B cell (primary cell): ENCODE results near the gene MRPL34. TPM values are rescaled to one million over a fixed set of nuclear protein-coding genes. Genes with fewer than 3 reads are reported as not detected.

ENCODE experiments used
- ATAC-seq: fragments of 200-7000 bp; cut with Tn5 transposase; one replicate; pipeline ENCODE4 v1.10.0; 2021; ENCODE audit warnings: low read depth, mild to moderate bottlenecking, moderate number of reproducible peaks, moderate library complexity
- CTCF ChIA-PET: fragments of 350-600 bp; sonication (Branson Sonifier 250); formaldehyde crosslinking; loops from one replicate; lab custom pipeline; 2021; ENCODE audit warnings: antibody characterized with exemption, inconsistent platforms; lab: Charles Lee
- POLR2A ChIA-PET: fragments of 350-600 bp; sonication (Branson Sonifier 250); formaldehyde crosslinking; loops from one replicate; lab custom pipeline; 2021; ENCODE audit warnings: antibody characterized with exemption; lab: Charles Lee
- DNase-seq: peaks from one replicate; pipeline ENCODE4 v3.0.0; 2013
- H2AFZ ChIP-seq: 2 replicates; pipeline ENCODE4 v1.6.1; 2012; ENCODE audit warnings: mild to moderate bottlenecking, low read depth, low read length; ENCODE audit not compliant: insufficient read depth, poor library complexity, severe bottlenecking
- H3K27ac ChIP-seq, 2 donors: 1 replicate in 1 of 2; 2 replicates in 1 of 2; pipeline ENCODE4 v1.5.1; 2012 to 2013; ENCODE audit warnings: low read length in 2 of 2, mild to moderate bottlenecking in 2 of 2, moderate library complexity in 1 of 2
- H3K27me3 ChIP-seq, 4 experiments: fragments of 200-600 bp in 1 of 4; sonication (generic) in 1 of 4; replicated peaks in 1 of 4; 1 replicate in 2 of 4; 2 replicates in 2 of 4; pipeline versions ENCODE4 v1.6.1 to v1.7.0; 2013 to 2016; ENCODE audit warnings: low read length in 3 of 4, mild to moderate bottlenecking in 2 of 4, mixed read lengths in 1 of 4, moderate library complexity in 1 of 4; ENCODE audit not compliant: insufficient read depth in 4 of 4, control insufficient read depth in 3 of 4; ENCODE audit errors: control extremely low read depth in 1 of 4
- H3K36me3 ChIP-seq, 2 experiments: replicated peaks in 1 of 2; 1 replicate in 1 of 2; 2 replicates in 1 of 2; pipeline versions ENCODE4 v1.6.1 to v1.7.1; 2013; ENCODE audit warnings: low read length in 1 of 2; ENCODE audit not compliant: insufficient read depth in 2 of 2, control insufficient read depth in 1 of 2; ENCODE audit errors: control extremely low read depth in 1 of 2, extremely low read depth in 1 of 2
- H3K4me1 ChIP-seq, 2 donors: fragments of 200-600 bp in 1 of 2; sonication (generic) in 1 of 2; 1 replicate in 1 of 2; 2 replicates in 1 of 2; pipeline versions ENCODE4 v1.5.1 to v1.6.1; 2013 to 2017; ENCODE audit warnings: low read length in 2 of 2; ENCODE audit not compliant: control insufficient read depth in 2 of 2, insufficient read depth in 2 of 2
- H3K4me2 ChIP-seq: replicated peaks from 2 replicates; pipeline ENCODE3; 2012; ENCODE audit warnings: mild to moderate bottlenecking, low read depth, low read length; ENCODE audit not compliant: poor library complexity, severe bottlenecking
- H3K4me3 ChIP-seq, 5 experiments: fragments of 200-600 bp in 1 of 5; sonication (generic) in 1 of 5; 1 replicate in 3 of 5; 2 replicates in 2 of 5; pipeline versions ENCODE4 v1.5.1 to v1.7.0; 2011 to 2016; ENCODE audit warnings: low read length in 4 of 5, mild to moderate bottlenecking in 4 of 5, low read depth in 2 of 5, control low read depth in 1 of 5, moderate library complexity in 1 of 5; ENCODE audit not compliant: insufficient read depth in 1 of 5; ENCODE audit errors: control extremely low read depth in 1 of 5, extremely low read depth in 1 of 5
- H3K79me2 ChIP-seq: fragments of 200-600 bp; sonication (generic); one replicate; pipeline ENCODE4 v1.6.0; 2016; ENCODE audit warnings: low read length; ENCODE audit not compliant: control insufficient read depth, insufficient read depth
- H3K9ac ChIP-seq: fragments of 200-600 bp; sonication (generic); 2 replicates; pipeline ENCODE4 v1.6.1; 2017; ENCODE audit warnings: mild to moderate bottlenecking, low read length, moderate library complexity
- H3K9me3 ChIP-seq, 3 donors: one replicate each; pipeline versions ENCODE4 v1.6.1 to v1.7.1; 2013; ENCODE audit warnings: low read length in 2 of 3; ENCODE audit not compliant: control insufficient read depth in 2 of 3, insufficient read depth in 1 of 3; ENCODE audit errors: control extremely low read depth in 1 of 3
- H4K20me1 ChIP-seq: 2 replicates; pipeline ENCODE4 v1.6.0; 2012; ENCODE audit warnings: mild to moderate bottlenecking, low read length; ENCODE audit not compliant: insufficient read depth, control insufficient read depth, poor library complexity, severe bottlenecking
- H3K27ac Mint-ChIP-seq: one replicate; pipeline ENCODE4 v1.8.0; 2021; ENCODE audit warnings: mixed read lengths
- H3K27me3 Mint-ChIP-seq: one replicate; pipeline ENCODE4 v1.8.0; 2021; ENCODE audit warnings: mixed read lengths
- H3K4me1 Mint-ChIP-seq: one replicate; pipeline ENCODE4 v1.8.0; 2021; ENCODE audit warnings: mixed read lengths
- H3K4me3 Mint-ChIP-seq: one replicate; pipeline ENCODE4 v1.8.0; 2021; ENCODE audit warnings: mixed read lengths
- H3K9me3 Mint-ChIP-seq: one replicate; pipeline ENCODE4 v1.8.0; 2022; ENCODE audit warnings: mixed read lengths; ENCODE audit not compliant: insufficient read depth
- EZH2 ChIP-seq: IDR thresholded peaks from 2 replicates; pipeline ENCODE4 v1.6.1; 2012; ENCODE audit warnings: borderline replicate concordance, low read depth, mild to moderate bottlenecking, moderate library complexity, low read length; ENCODE audit not compliant: insufficient read depth, poor library complexity, severe bottlenecking
- WGBS: methylation state at CpG from one replicate; pipeline ENCODE4 v1.1.5; 2013; ENCODE audit warnings: missing lambda C conversion rate; ENCODE audit not compliant: insufficient coverage; 5-methylcytosine and 5-hydroxymethylcytosine counted together
- intact Hi-C: fragments of 100-400 bp; cut with micrococcal nuclease; formaldehyde crosslinking; loops from one replicate; pipeline ENCODE4 v1.10.0; 2022
- polyA plus RNA-seq: library from polyadenylated mRNA; depleted of rRNA; stranded (reverse); fragments of >200 nt; gene quantifications from 2 replicates; pipeline ENCODE4 v1.2.3, GENCODE V29; 2012
- total RNA-seq, 2 donors: library from RNA; stranded (reverse); fragments of 120-200 nt in 1 of 2; gene quantifications; 1 replicate in 1 of 2; 2 replicates in 1 of 2; pipeline versions ENCODE4 v1.2.3 to v1.2.4, GENCODE V29; 2013 to 2022
- TF ChIP-seq, protein P1 (sequence below): fragments of 200-600 bp; IDR thresholded peaks from one replicate; pipeline ENCODE4 v1.8.0; 2022; ENCODE audit warnings: antibody characterized with exemption, mild to moderate bottlenecking

MRPL34 gene
- total and polyA plus RNA-seq, 2 donors (not counting 1 experiment from before 2014, with no cell fraction given) = 16.5 to 45.7 TPM

DNA sequence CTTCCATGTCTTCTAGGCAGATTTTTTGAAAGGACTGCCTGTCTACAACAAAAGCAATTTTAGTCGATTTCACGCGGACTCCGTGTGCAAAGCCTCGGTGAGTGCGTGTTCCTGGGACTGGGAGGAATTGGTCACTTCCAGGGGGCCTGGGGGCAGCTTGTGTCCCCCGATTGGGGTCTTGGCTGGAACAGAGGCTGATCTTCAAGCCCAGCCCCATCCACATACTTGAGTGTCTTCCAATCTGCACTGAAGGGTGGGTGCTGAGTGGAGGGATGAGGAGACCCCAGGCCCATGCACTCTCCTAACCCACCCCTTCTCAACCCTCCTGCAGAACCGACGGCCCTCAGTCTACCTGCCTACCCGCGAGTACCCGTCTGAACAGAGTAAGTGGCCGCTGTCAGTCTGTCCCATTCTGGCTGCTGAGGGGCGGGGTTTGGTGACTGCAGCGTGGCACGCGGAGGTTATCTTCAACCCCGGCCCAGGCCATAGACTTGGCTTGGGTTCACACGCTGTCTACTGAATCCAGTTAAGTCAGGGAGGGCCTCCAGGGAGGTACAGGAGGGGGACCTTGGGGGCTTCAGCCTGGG is 8.4 kb downstream of the MRPL34 start:
- no peaks in the 10 kb centered on the region for H3K27me3 Mint-ChIP-seq
- POLR2A ChIA-PET = no interaction called here
- H3K27ac Mint-ChIP-seq = no peak overlapping the region
- DNase-seq (peak; percentile 13), ATAC-seq (no peak)
- intact Hi-C loops = no loop called here
- TF ChIP-seq, protein P1, sequence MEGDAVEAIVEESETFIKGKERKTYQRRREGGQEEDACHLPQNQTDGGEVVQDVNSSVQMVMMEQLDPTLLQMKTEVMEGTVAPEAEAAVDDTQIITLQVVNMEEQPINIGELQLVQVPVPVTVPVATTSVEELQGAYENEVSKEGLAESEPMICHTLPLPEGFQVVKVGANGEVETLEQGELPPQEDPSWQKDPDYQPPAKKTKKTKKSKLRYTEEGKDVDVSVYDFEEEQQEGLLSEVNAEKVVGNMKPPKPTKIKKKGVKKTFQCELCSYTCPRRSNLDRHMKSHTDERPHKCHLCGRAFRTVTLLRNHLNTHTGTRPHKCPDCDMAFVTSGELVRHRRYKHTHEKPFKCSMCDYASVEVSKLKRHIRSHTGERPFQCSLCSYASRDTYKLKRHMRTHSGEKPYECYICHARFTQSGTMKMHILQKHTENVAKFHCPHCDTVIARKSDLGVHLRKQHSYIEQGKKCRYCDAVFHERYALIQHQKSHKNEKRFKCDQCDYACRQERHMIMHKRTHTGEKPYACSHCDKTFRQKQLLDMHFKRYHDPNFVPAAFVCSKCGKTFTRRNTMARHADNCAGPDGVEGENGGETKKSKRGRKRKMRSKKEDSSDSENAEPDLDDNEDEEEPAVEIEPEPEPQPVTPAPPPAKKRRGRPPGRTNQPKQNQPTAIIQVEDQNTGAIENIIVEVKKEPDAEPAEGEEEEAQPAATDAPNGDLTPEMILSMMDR = no peak
- TF ChIP-seq EZH2 = no peak
- H3K27me3 ChIP-seq = no peaks in the 10 kb centered on the region
- no peaks in the 10 kb centered on the region for H3K9me3 Mint-ChIP-seq
- no peak overlapping the region for H2AFZ ChIP-seq
- H3K4me3 ChIP-seq = no peak overlapping the region
- no peak overlapping the region for H3K9ac ChIP-seq
- H4K20me1 ChIP-seq = peaks cover 67% of the 10 kb centered on the region
- H3K4me2 ChIP-seq = no peak overlapping the region
- peaks cover 9 to 13% of the 10 kb centered on the region in 2 donors for H3K4me1 ChIP-seq
- no peak overlapping the region for H3K4me3 Mint-ChIP-seq
- H3K79me2 ChIP-seq = peaks cover 50% of the 10 kb centered on the region
- CTCF ChIA-PET = interaction anchor here (0.6 kb wide), 1 partner anchor 1163 kb away, joined by 5 read pairs; no protein-coding TSS in a partner anchor
- H3K4me1 Mint-ChIP-seq = peaks cover 18% of the 10 kb centered on the region
- no peak overlapping the region for H3K27ac ChIP-seq
- 99% methylated on average over 18 of the region's 19 CpGs for WGBS
- H3K36me3 ChIP-seq = peaks cover 0 to 25% of the 10 kb centered on the region in 2 experiments
- no peaks in the 10 kb centered on the region for H3K9me3 ChIP-seq

DNA sequence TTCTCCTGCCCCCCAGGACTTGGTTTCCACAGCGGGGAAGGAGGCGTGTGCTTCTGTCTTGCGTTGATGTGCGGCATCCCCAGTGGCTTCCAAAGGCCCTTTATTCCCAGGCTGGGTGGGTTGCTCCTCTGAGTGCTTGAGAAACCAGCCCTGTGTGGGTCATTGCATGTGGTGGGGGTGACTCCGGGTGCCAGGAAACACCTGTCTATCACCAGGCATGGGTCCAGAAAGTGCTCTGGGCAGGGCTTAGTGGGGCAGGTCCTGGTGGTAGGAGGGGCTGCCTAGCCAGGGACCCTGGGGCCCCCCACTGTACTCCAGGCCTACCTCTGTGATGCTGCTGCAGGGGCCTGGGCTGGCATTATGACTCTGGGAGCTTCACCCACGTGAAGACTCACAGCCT is 13.3 kb downstream of the MRPL34 start:
- no peak for ATAC-seq
- no peak overlapping the region for H3K9ac ChIP-seq
- DNase-seq = no peak
- H3K4me1 ChIP-seq = peaks cover 0 to 2% of the 10 kb centered on the region in 2 donors
- WGBS = 72% methylated on average over 5 of the region's 6 CpGs
- H3K27me3 ChIP-seq = no peaks in the 10 kb centered on the region
- ChIA-PET POLR2A (interaction anchor here (0.6 to 0.7 kb wide), 2 partner anchors 13 to 14 kb away, joined by 5 read pairs; no protein-coding TSS in a partner anchor), CTCF (no interaction called here)
- no peak overlapping the region for H3K27ac Mint-ChIP-seq
- peaks cover 10% of the 10 kb centered on the region for H3K79me2 ChIP-seq
- H3K4me1 Mint-ChIP-seq = no peaks in the 10 kb centered on the region
- H3K27ac ChIP-seq = no peak overlapping the region
- no peak overlapping the region for H3K4me2 ChIP-seq
- no peak overlapping the region for H3K4me3 ChIP-seq
- no peaks in the 10 kb centered on the region for H3K9me3 Mint-ChIP-seq
- peaks cover 43% of the 10 kb centered on the region for H4K20me1 ChIP-seq
- no peaks in the 10 kb centered on the region for H3K9me3 ChIP-seq
- peaks cover 0 to 30% of the 10 kb centered on the region in 2 experiments for H3K36me3 ChIP-seq
- no peak overlapping the region for H3K4me3 Mint-ChIP-seq
- intact Hi-C loops = no loop called here
- no peak overlapping the region for H2AFZ ChIP-seq
- TF ChIP-seq, protein P1 = no peak
- TF ChIP-seq EZH2 = no peak
- H3K27me3 Mint-ChIP-seq = no peaks in the 10 kb centered on the region
